ENCODE results near the gene LNX2. TPM values are rescaled to one million over a fixed set of nuclear protein-coding genes. Genes with fewer than 3 reads are reported as not detected.

The LNX2 gene
- total RNA-seq, 1 experiment from 2014 or later, result 12.1 TPM

GRCh38 chr13:27622102-27622820 lies 1.9 kb upstream of the LNX2 start:
- ChIA-PET CTCF (interaction anchor here (1.7 kb wide), 1 partner anchor 204 kb away, joined by 6 read pairs; no protein-coding TSS in a partner anchor), RAD21 (ENCODE audit: low non-redundant PET in 1 of 2, low total read pairs in 2 of 2, uncharacterized antibody in 2 of 2, unreplicated experiment in 2 of 2) (no interaction called here)

More at GRCh38 chr13:27622102-27622820, 1.9 kb upstream of the LNX2 start:
- H3K79me2 ChIP-seq (ENCODE audit: insufficient read depth, low read length), result peaks cover 84% of the 10 kb centered on the region
- peaks cover 6 to 17% of the 10 kb centered on the region in 2 experiments; a peak in 3 of 4 replicates for H3K36me3 ChIP-seq (ENCODE audit: control insufficient read depth in 1 of 2, insufficient read depth in 2 of 2, low read length in 2 of 2)
- ATAC-seq (no peak), DNase-seq (ENCODE audit: low read depth, low spot score) (no peak)
- no TSS peak for BruUV-seq (replicated peaks)
- H3K4me3 ChIP-seq (replicated peaks in 1 of 2; ENCODE audit: low read depth in 1 of 2, low read length in 2 of 2), result peak overlapping the region; percentile 95 to 96
- no peaks in the 10 kb centered on the region for H3K27me3 ChIP-seq (ENCODE audit: insufficient read depth, low read length)
- intact Hi-C loops (cut with micrococcal nuclease), result loop anchor here (5.0 to 10.0 kb wide), 2 partner anchors 170 to 227 kb away; partner anchors contain the start of gene MTIF3
- peaks cover 12 to 23% of the 10 kb centered on the region in 2 experiments for H3K4me1 ChIP-seq (ENCODE audit: control insufficient read depth in 1 of 2, insufficient read depth in 2 of 2, low read length in 2 of 2)
- peaks cover 11% of the 10 kb centered on the region; the same call in 1 of the 2 replicates for H4K20me1 ChIP-seq (ENCODE audit: insufficient read depth)
- no peaks in the 10 kb centered on the region for H3K9me3 ChIP-seq (ENCODE audit: control insufficient read depth in 1 of 2, insufficient read depth in 1 of 2, low read depth in 1 of 2, low read length in 2 of 2)
- no peak overlapping the region for H2AFZ ChIP-seq (ENCODE audit: low read depth, low read length, poor library complexity, severe bottlenecking)
- H3K9ac ChIP-seq (ENCODE audit: low read length), result peak overlapping the region; percentile 97
- H3K27ac ChIP-seq (ENCODE audit: low read depth, low read length), result peak overlapping the region; percentile 99
- POLR2A ChIA-PET, result no interaction called here
- H3K9me2 ChIP-seq (ENCODE audit: insufficient read depth), result no peaks in the 10 kb centered on the region
- TF ChIP-seq CEBPB (IDR thresholded peaks at IDR 0.05; ENCODE audit: low read depth), result no peak
- TF ChIP-seq ZFX (IDR thresholded peaks at IDR 0.05), result peak; percentile 30; the same call in 1 of the 2 replicates
- no peak for TF ChIP-seq TCF7L2 (IDR thresholded peaks at IDR 0.05; ENCODE audit: borderline replicate concordance, extremely low read depth, insufficient read depth, insufficient read length)
- TF ChIP-seq RAD21 (IDR thresholded peaks at IDR 0.05; ENCODE audit: low read depth), result no peak
- TF ChIP-seq MAX (IDR thresholded peaks at IDR 0.05), result no peak
- peak in 1 of 3 experiments; percentile 36; a peak in 2 of 6 replicates for TF ChIP-seq CTCF (IDR thresholded peaks at IDR 0.05 in 2 of 3, conservative IDR thresholded peaks at IDR 0.05 in 1 of 3; ENCODE audit: borderline replicate concordance in 1 of 3, insufficient read depth in 1 of 3, low read depth in 2 of 3, low read length in 2 of 3)
- TF ChIP-seq EZH2 (IDR thresholded peaks at IDR 0.05), result no peak
- no peak for TF ChIP-seq SIN3A (IDR thresholded peaks at IDR 0.05; ENCODE audit: low read depth)
- TF ChIP-seq POLR2A (IDR thresholded peaks at IDR 0.05; ENCODE audit: borderline replicate concordance, extremely low read depth, insufficient read depth, insufficient read length), result no peak
- TF ChIP-seq ELF1 (IDR thresholded peaks at IDR 0.05; ENCODE audit: borderline replicate concordance, low read depth), result no peak
- H3K4me2 ChIP-seq (ENCODE audit: low read length), result peak overlapping the region; percentile 91
